ENCODE data around the gene FAM177A1. TPM values are rescaled to one million over a fixed set of nuclear protein-coding genes. Genes with fewer than 3 reads are reported as not detected.
A peak's percentile ranks its signal among the peaks of the same experiment; 100 is the strongest.

Gene FAM177A1
- total RNA-seq, 1 experiment from 2014 or later = 31.6 TPM

- intact Hi-C loops (cut with micrococcal nuclease; ENCODE audit: unreplicated experiment) = no loop called here
- BruUV-seq (replicated peaks) = no TSS peak
- POLR2A ChIA-PET (ENCODE audit: unreplicated experiment) = no interaction called here
Measured at GRCh38 chr14:35043046-35043445, 3.0 kb upstream of the FAM177A1 start.

DNA sequence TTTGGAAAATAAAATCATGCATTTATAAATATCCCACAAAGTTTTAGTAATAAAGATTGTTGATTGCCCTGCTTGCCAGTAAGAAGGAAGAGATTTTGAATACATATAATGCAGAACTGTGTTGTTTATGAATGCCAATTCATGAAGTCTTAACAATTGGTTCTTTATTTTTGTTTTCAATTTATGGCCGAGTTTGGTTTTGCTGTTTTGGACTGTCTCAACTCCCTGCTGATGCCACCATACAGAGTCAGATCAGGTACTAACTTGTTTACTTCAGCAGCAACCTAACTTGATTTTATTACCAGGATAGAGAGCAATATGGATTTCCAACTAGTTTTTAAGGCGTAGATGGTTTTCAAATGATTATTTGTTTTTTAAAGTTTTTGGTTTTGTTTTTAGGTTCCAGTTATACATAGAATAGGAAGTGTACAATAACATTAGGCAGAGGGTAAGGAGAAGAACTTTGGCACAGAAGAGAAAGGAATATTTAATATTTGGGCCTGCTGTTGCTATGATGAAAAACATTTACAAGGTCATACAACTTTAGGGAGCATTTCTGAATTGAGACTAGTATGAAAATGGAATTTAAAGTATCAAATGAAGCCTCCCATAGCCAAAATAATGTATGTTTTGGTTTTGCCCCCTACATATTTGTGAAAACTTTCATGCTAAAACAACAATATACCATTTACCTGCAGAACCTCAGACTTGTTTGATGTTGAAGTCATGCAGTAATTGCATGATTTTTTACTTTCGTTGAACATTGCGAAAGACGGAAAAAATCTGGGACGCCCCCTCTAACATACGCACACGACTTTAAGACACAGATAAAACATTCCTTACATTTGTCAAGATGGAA is 904 bp upstream of the FAM177A1 start:
- POLR2A ChIA-PET (ENCODE audit: unreplicated experiment) = interaction anchor here (0.6 to 0.8 kb wide), 4 partner anchors 74 to 371 kb away, joined by 4 to 5 read pairs (median 4); partner anchors contain the start of gene BAZ1A
- no peak for TF ChIP-seq EZH2 (IDR thresholded peaks at IDR 0.05; ENCODE audit: low read depth)
- no peak for TF ChIP-seq CTCF (conservative IDR thresholded peaks at IDR 0.05)
- intact Hi-C loops (cut with micrococcal nuclease; ENCODE audit: unreplicated experiment) = loop anchor here (5.0 kb wide), 4 partner anchors 247 to 782 kb away; partner anchors contain the start of genes BRMS1L and PSMA6

More at GRCh38 chr14:35043046-35043445, 3.0 kb upstream of the FAM177A1 start:
- CTCF ChIA-PET = interaction anchor here (0.5 kb wide), 1 partner anchor 296 kb away, joined by 4 read pairs; no protein-coding TSS in a partner anchor
- H3K4me2 ChIP-seq = no peak overlapping the region
- peaks cover 12% of the 10 kb centered on the region for H3K79me2 ChIP-seq (ENCODE audit: low read depth)
- no peak overlapping the region for H2AFZ ChIP-seq
- no peaks in the 10 kb centered on the region for H4K20me1 ChIP-seq (ENCODE audit: insufficient read depth)
- DNase-seq = no peak
- H3K4me1 ChIP-seq (replicated peaks; ENCODE audit: insufficient read depth) = peaks cover 16% of the 10 kb centered on the region
- H3F3A ChIP-seq (ENCODE audit: insufficient read depth, low read depth) = peaks cover 11% of the 10 kb centered on the region
- no peaks in the 10 kb centered on the region for H3K27me3 ChIP-seq (ENCODE audit: insufficient read depth, low read depth)
- H3K4me3 ChIP-seq = no peak overlapping the region
- H3K9me3 ChIP-seq (ENCODE audit: insufficient read depth, low read depth) = no peaks in the 10 kb centered on the region
- no peaks in the 10 kb centered on the region for H3K36me3 ChIP-seq (ENCODE audit: low read depth)
- no peaks in the 10 kb centered on the region for H3K9me2 ChIP-seq (ENCODE audit: insufficient read depth)
- TF ChIP-seq EZH2 (IDR thresholded peaks at IDR 0.05; ENCODE audit: low read depth) (no peak), CTCF (conservative IDR thresholded peaks at IDR 0.05) (no peak)
- H3K27ac ChIP-seq = no peak overlapping the region

DNA sequence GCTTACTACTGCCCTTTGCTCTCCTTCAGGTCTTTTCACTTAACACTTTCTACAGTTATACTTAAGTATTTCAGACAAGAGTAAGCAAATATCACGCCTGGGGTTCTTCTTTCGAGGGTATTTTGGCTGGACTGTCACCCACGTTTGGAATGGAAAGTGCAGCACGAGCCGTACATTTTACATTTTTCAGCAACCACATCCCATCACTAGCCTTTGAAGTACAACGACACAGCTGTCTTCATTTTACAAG is 349 bp upstream of the FAM177A1 start:
- Histone ChIP-seq H3K4me3 (peak overlapping the region; percentile 87), H3K9me2 (ENCODE audit: insufficient read depth) (no peaks in the 10 kb centered on the region), H3K4me2 (peak overlapping the region; percentile 97), H3K79me2 (ENCODE audit: low read depth) (peaks cover 20% of the 10 kb centered on the region), H3K27ac (peak overlapping the region; percentile 76), H3F3A (ENCODE audit: insufficient read depth, low read depth) (peaks cover 11% of the 10 kb centered on the region), H3K4me1 (replicated peaks; ENCODE audit: insufficient read depth) (peaks cover 20% of the 10 kb centered on the region), H3K36me3 (ENCODE audit: low read depth) (no peaks in the 10 kb centered on the region), H4K20me1 (ENCODE audit: insufficient read depth) (no peaks in the 10 kb centered on the region), H3K9me3 (ENCODE audit: insufficient read depth, low read depth) (no peaks in the 10 kb centered on the region), H2AFZ (peak overlapping the region; percentile 99), H3K27me3 (ENCODE audit: insufficient read depth, low read depth) (no peaks in the 10 kb centered on the region)
- ChIA-PET CTCF (no interaction called here), POLR2A (ENCODE audit: unreplicated experiment) (interaction anchor here (0.6 to 0.8 kb wide), 4 partner anchors 74 to 371 kb away, joined by 4 to 5 read pairs (median 4); partner anchors contain the start of gene BAZ1A)
- intact Hi-C loops (cut with micrococcal nuclease; ENCODE audit: unreplicated experiment) = loop anchor here (5.0 kb wide), 4 partner anchors 247 to 782 kb away; partner anchors contain the start of genes BRMS1L and PSMA6
- DNase-seq = no peak
- TF ChIP-seq CTCF (conservative IDR thresholded peaks at IDR 0.05) = no peak
- no peak for TF ChIP-seq EZH2 (IDR thresholded peaks at IDR 0.05; ENCODE audit: low read depth)
- no TSS peak for BruUV-seq (replicated peaks)

More for the DNA sequence above, 904 bp upstream of the FAM177A1 start:
- peak overlapping the region; percentile 76 for H3K27ac ChIP-seq
- TSS peak; percentile 87 for BruUV-seq (replicated peaks)
- CTCF ChIA-PET = no interaction called here
- H3K4me3 ChIP-seq = peak overlapping the region; percentile 87
- peaks cover 20% of the 10 kb centered on the region for H3K79me2 ChIP-seq (ENCODE audit: low read depth)
- H3K36me3 ChIP-seq (ENCODE audit: low read depth) = no peaks in the 10 kb centered on the region
- H4K20me1 ChIP-seq (ENCODE audit: insufficient read depth) = no peaks in the 10 kb centered on the region
- peak overlapping the region; percentile 97 for H3K4me2 ChIP-seq
- H3K9me2 ChIP-seq (ENCODE audit: insufficient read depth) = no peaks in the 10 kb centered on the region
- peaks cover 16% of the 10 kb centered on the region for H3K4me1 ChIP-seq (replicated peaks; ENCODE audit: insufficient read depth)
- no peaks in the 10 kb centered on the region for H3K27me3 ChIP-seq (ENCODE audit: insufficient read depth, low read depth)
- H3F3A ChIP-seq (ENCODE audit: insufficient read depth, low read depth) = peaks cover 11% of the 10 kb centered on the region
- DNase-seq = no peak
- H3K9me3 ChIP-seq (ENCODE audit: insufficient read depth, low read depth) = no peaks in the 10 kb centered on the region
- peak overlapping the region; percentile 99 for H2AFZ ChIP-seq

All from PC-9 (cell line).